GM12878 (cell line): ENCODE results near the gene CCNA2. TPM values are rescaled to one million over a fixed set of nuclear protein-coding genes. Genes with fewer than 3 reads are reported as not detected.

Experiments
- ATAC-seq: fragments of 200-7000 bp; cut with Tn5 transposase; 3 replicates; pipeline ENCODE4 v1.9.1; 2020; ENCODE audit warnings: mild to moderate bottlenecking, moderate library complexity
- BruUV-seq: library from RNA; stranded (reverse); fragments of 400-500 nt; replicated peaks from 2 replicates; lab custom pipeline; 2021; lab: Mats Ljungman, UMichigan
- CTCF ChIA-PET: fragments of 300-600 bp; sonication (Branson Sonifier 250); formaldehyde crosslinking; extraction: SDS; loops from one replicate; lab custom pipeline; 2021; ENCODE audit warnings: inconsistent platforms; lab: Yijun Ruan, JAX
- POLR2A ChIA-PET: fragments of 350-600 bp; formaldehyde crosslinking; extraction: SDS; loops from one replicate; lab custom pipeline; 2021; ENCODE audit warnings: inconsistent platforms; lab: Charles Lee
- RAD21 ChIA-PET: fragments of 300-600 bp; sonication (Branson Sonifier 250); formaldehyde crosslinking; loops from one replicate; lab custom pipeline; 2023; ENCODE audit warnings: antibody characterized with exemption; ENCODE audit not compliant: unreplicated experiment; lab: Charles Lee
- SMC1A ChIA-PET: fragments of 300-600 bp; sonication (Branson Sonifier 250); formaldehyde crosslinking; loops from one replicate; lab custom pipeline; 2023; ENCODE audit not compliant: unreplicated experiment, uncharacterized antibody; lab: Charles Lee
- DNase-seq: peaks from one replicate; pipeline ENCODE4 v3.0.0-alpha.2; 2011; ENCODE audit warnings: low read depth, low spot score
- FAIRE-seq: peaks from 3 replicates; lab custom pipeline; 2011; peaks lifted over from hg19 to GRCh38; lab: Jason Lieb, UNC
- H2AFZ ChIP-seq: 2 replicates; pipeline ENCODE4 v1.6.0; 2011; ENCODE audit warnings: low read depth, low read length, control low read depth; ENCODE audit not compliant: control insufficient read depth
- H3K27ac ChIP-seq: 2 replicates; pipeline ENCODE4 v1.5.1; 2011; ENCODE audit warnings: control low read depth; ENCODE audit not compliant: control insufficient read depth, insufficient read depth
- H3K27me3 ChIP-seq, 2 experiments: replicated peaks in 1 of 2; 2 replicates each; pipeline versions ENCODE4 v1.6.0 to v1.6.1; 2011; ENCODE audit warnings: low read length in 1 of 2; ENCODE audit not compliant: control insufficient read depth in 2 of 2, insufficient read depth in 2 of 2
- H3K36me3 ChIP-seq, 2 experiments: 2 replicates each; pipeline ENCODE4 v1.5.1; 2011; ENCODE audit warnings: low read length in 1 of 2; ENCODE audit not compliant: control insufficient read depth in 2 of 2, insufficient read depth in 2 of 2
- H3K4me1 ChIP-seq: 2 replicates; pipeline ENCODE4 v1.6.1; 2011; ENCODE audit warnings: mild to moderate bottlenecking, low read length, moderate library complexity, mixed read lengths; ENCODE audit not compliant: control insufficient read depth, insufficient read depth
- H3K4me2 ChIP-seq: 2 replicates; pipeline ENCODE4 v1.6.0; 2011; ENCODE audit warnings: control low read depth; ENCODE audit not compliant: control insufficient read depth, insufficient read depth
- H3K4me3 ChIP-seq: fragments of 200-600 bp; sonication (generic); 2 replicates; pipeline ENCODE4 v1.5.1; 2016
- H3K79me2 ChIP-seq: 2 replicates; pipeline ENCODE4 v1.6.0; 2011; ENCODE audit warnings: low read length; ENCODE audit not compliant: control insufficient read depth, insufficient read depth
- H3K9ac ChIP-seq: 2 replicates; pipeline ENCODE4 v1.8.0; 2011; ENCODE audit warnings: low read length, control low read depth, mixed read lengths; ENCODE audit not compliant: control insufficient read depth, insufficient read depth
- H3K9me3 ChIP-seq: replicated peaks from 3 replicates; pipeline ENCODE4 v1.5.1; 2011; ENCODE audit warnings: mild to moderate bottlenecking, low read length; ENCODE audit not compliant: control insufficient read depth, insufficient read depth
- H4K20me1 ChIP-seq: 2 replicates; pipeline ENCODE4 v1.6.0; 2011; ENCODE audit not compliant: control insufficient read depth, insufficient read depth
- ATF7 ChIP-seq: fragments of 450-650 bp; IDR thresholded peaks from 2 replicates; pipeline ENCODE4 v1.6.1; 2016; ENCODE audit warnings: low read depth, mild to moderate bottlenecking
- CBX3 ChIP-seq: fragments of 200-600 bp; sonication (generic); IDR thresholded peaks from 2 replicates; pipeline ENCODE4 v1.6.1; 2016; ENCODE audit warnings: low read depth, borderline replicate concordance
- FOS ChIP-seq: IDR thresholded peaks from 3 replicates; pipeline ENCODE4 v1.6.1; 2011; ENCODE audit warnings: borderline replicate concordance; ENCODE audit not compliant: insufficient read length; ENCODE audit errors: extremely low read depth
- HDAC2 ChIP-seq: fragments of 200-600 bp; sonication (generic); IDR thresholded peaks from 2 replicates; pipeline ENCODE4 v1.6.1; 2017
- IRF4 ChIP-seq: IDR thresholded peaks from 2 replicates; pipeline ENCODE4 v1.6.1; 2011; ENCODE audit warnings: low read depth, low read length
- MYC ChIP-seq: IDR thresholded peaks from 2 replicates; pipeline ENCODE4 v1.6.1; 2011; ENCODE audit warnings: mild to moderate bottlenecking, low read length, moderate library complexity, inconsistent platforms; ENCODE audit not compliant: insufficient read depth, insufficient replicate concordance, insufficient read length, severe bottlenecking
- POLR2AphosphoS5 ChIP-seq: IDR thresholded peaks from 2 replicates; pipeline ENCODE4 v1.6.1; 2011; ENCODE audit warnings: mild to moderate bottlenecking, low read length, inconsistent platforms
- POU2F2 ChIP-seq: IDR thresholded peaks from 3 replicates; pipeline ENCODE4 v1.6.1; 2011; ENCODE audit warnings: low read depth, mild to moderate bottlenecking, low read length, borderline replicate concordance
- RAD21 ChIP-seq: IDR thresholded peaks from 2 replicates; pipeline ENCODE4 v1.6.1; 2011; ENCODE audit warnings: mild to moderate bottlenecking, low read depth, low read length, moderate library complexity; ENCODE audit not compliant: insufficient read depth
- TBL1XR1 ChIP-seq: IDR thresholded peaks from 2 replicates; pipeline ENCODE4 v1.6.1; 2012; ENCODE audit warnings: low read depth, low read length, improper control_type of control experiment
- ZBED1 ChIP-seq: IDR thresholded peaks from 2 replicates; pipeline ENCODE4 v1.6.1; 2016; ENCODE audit warnings: borderline replicate concordance
- WGBS: methylation state at CpG from one replicate; pipeline ENCODE4 v1.1.6; 2016; ENCODE audit warnings: low lambda C conversion rate; ENCODE audit not compliant: insufficient replicate concordance, insufficient coverage; ENCODE audit errors: missing lambda C conversion rate; 5-methylcytosine and 5-hydroxymethylcytosine counted together
- in situ Hi-C: fragments of 300-500 bp; cut with MboI; formaldehyde crosslinking; loops from 9 replicates; pipeline ENCODE4 v1.14.3; 2018; ENCODE audit warnings: mixed read lengths
- intact Hi-C: fragments of 100-400 bp; cut with micrococcal nuclease; formaldehyde crosslinking; loops from one replicate; pipeline ENCODE4 v1.14.2; 2022; ENCODE audit not compliant: unreplicated experiment
- polyA plus RNA-seq, 11 experiments: library from polyadenylated mRNA; depleted of rRNA in 4 of 11; unstranded in 6 of 11; stranded (reverse) in 5 of 11; fragments of >200 nt; fragmentation: Nextera tagmentation in 4 of 11; fragmentation: Illumina TruSeq in 1 of 11; extraction: Ambion mirVana in 4 of 11; extraction: Trizol in 1 of 11; gene quantifications; 1 replicate in 1 of 11; 2 replicates in 10 of 11; pipeline versions ENCODE4 v1.2.1 to v1.2.3, GENCODE V29; 2011 to 2016; ENCODE audit warnings: inconsistent platforms in 2 of 11, missing spikeins in 2 of 11, low read depth in 1 of 11
- total RNA-seq, 4 experiments: library from RNA; depleted of rRNA in 3 of 4; stranded (reverse); fragments of >200 nt in 3 of 4; fragmentation: Illumina TruSeq in 1 of 4; extraction: Trizol in 1 of 4; gene quantifications; 2 replicates each; pipeline versions ENCODE4 v1.2.1 to v1.2.3, GENCODE V29; 2013 to 2021

The CCNA2 gene
- total and polyA plus RNA-seq, 10 of the 15 experiments (the other 5 are each of a cell fraction or from before 2014, with no cell fraction given): 21.8 to 153 (median 94.5) TPM

- in situ Hi-C loops: no loop called here
- no TSS peak for BruUV-seq
- no peaks in the 10 kb centered on the region for H3K79me2 ChIP-seq
- no peak overlapping the region for H2AFZ ChIP-seq
- no peaks in the 10 kb centered on the region for H3K27me3 ChIP-seq
- SMC1A ChIA-PET: interaction anchor here (0.7 to 1.8 kb wide), 3 partner anchors 10 to 35 kb away, joined by 3 to 7 read pairs (median 4); no protein-coding TSS in a partner anchor
- no peaks in the 10 kb centered on the region for H4K20me1 ChIP-seq
- CTCF ChIA-PET: interaction anchor here (1.1 to 1.5 kb wide), 3 partner anchors 41 to 367 kb away, joined by 3 to 4 read pairs (median 3); partner anchors contain the start of gene BBS7
- no peak for FAIRE-seq
- RAD21 ChIA-PET: no interaction called here
- no peak overlapping the region for H3K4me2 ChIP-seq
- TF ChIP-seq POLR2AphosphoS5 (no peak), POU2F2 (no peak), ZBED1 (no peak), MYC (no peak), HDAC2 (no peak), CBX3 (no peak), IRF4 (no peak), FOS (no peak), TBL1XR1 (no peak), RAD21 (no peak), ATF7 (no peak)
- ATAC-seq: no peak
- H3K4me1 ChIP-seq: no peaks in the 10 kb centered on the region
- H3K9me3 ChIP-seq: no peaks in the 10 kb centered on the region
- H3K9ac ChIP-seq: no peak overlapping the region
- intact Hi-C loops: no loop called here
- H3K36me3 ChIP-seq: no peaks in the 10 kb centered on the region
- no peak for DNase-seq
- H3K27ac ChIP-seq: no peak overlapping the region
- no peak overlapping the region for H3K4me3 ChIP-seq
- POLR2A ChIA-PET: interaction anchor here (1.0 kb wide), 1 partner anchor 10 kb away, joined by 3 read pairs; no protein-coding TSS in a partner anchor
- WGBS: 84% methylated on average over 5 of the region's 5 CpGs
Observed at GRCh38 chr4:121829511-121829910, 5.8 kb upstream of the CCNA2 start.
